Upper lobe of right lung (tissue), 1 donor: ENCODE data around the gene LETM1. TPM values are rescaled to one million over a fixed set of nuclear protein-coding genes. Genes with fewer than 3 reads are reported as not detected.

Experiments
- ATAC-seq: fragments of 200-7000 bp; cut with Tn5 transposase; one replicate; pipeline ENCODE4 v1.9.1; 2020; ENCODE audit warnings: mild to moderate bottlenecking, moderate library complexity
- DNase-seq: peaks from one replicate; pipeline ENCODE4 v3.0.0-alpha.2; 2020
- H3K27ac ChIP-seq: fragments of 200-600 bp; one replicate; pipeline ENCODE4 v1.8.0; 2022
- H3K27me3 ChIP-seq: fragments of 200-600 bp; one replicate; pipeline ENCODE4 v1.8.0; 2022; ENCODE audit warnings: mild to moderate bottlenecking
- H3K36me3 ChIP-seq: fragments of 200-600 bp; one replicate; pipeline ENCODE4 v1.8.0; 2022
- H3K4me1 ChIP-seq: fragments of 200-600 bp; one replicate; pipeline ENCODE4 v1.8.0; 2022
- H3K4me3 ChIP-seq: fragments of 200-600 bp; one replicate; pipeline ENCODE4 v1.8.0; 2022; ENCODE audit warnings: mild to moderate bottlenecking
- H3K9me3 ChIP-seq: fragments of 200-600 bp; one replicate; pipeline ENCODE4 v1.8.0; 2022
- CTCF ChIP-seq: fragments of 200-600 bp; IDR thresholded peaks from one replicate; pipeline ENCODE4 v1.8.0; 2022; ENCODE audit warnings: antibody characterized with exemption
- intact Hi-C: fragments of 100-400 bp; cut with DNase I; formaldehyde crosslinking; loops from one replicate; pipeline ENCODE4 v1.11.0; 2022
- total RNA-seq: library from RNA; stranded (reverse); fragmentation: NEBNext Ultra II Directional; extraction: Animal tissue kit (Norgen Biotek cat#: 25700); gene quantifications from one replicate; pipeline ENCODE4 v1.2.1, GENCODE V29; 2021
- donor health status: DM: no; HTN: yes; CAD: no; lungs with severe emphysema.

Gene LETM1
- total RNA-seq, 1 donor from 2014 or later = 39.5 TPM

GRCh38 chr4:1863297-1864033, 7.5 kb upstream of the LETM1 start:
- H3K4me1 ChIP-seq = no peaks in the 10 kb centered on the region
- intact Hi-C loops = no loop called here
- H3K27ac ChIP-seq = no peak overlapping the region
- no peak for DNase-seq
- no peaks in the 10 kb centered on the region for H3K36me3 ChIP-seq
- TF ChIP-seq CTCF = no peak
- ATAC-seq = no peak
- no peak overlapping the region for H3K4me3 ChIP-seq
- H3K9me3 ChIP-seq = no peaks in the 10 kb centered on the region
- peaks cover 8% of the 10 kb centered on the region for H3K27me3 ChIP-seq

GRCh38 chr4:1862961-1863296, 7.0 kb upstream of the LETM1 start:
- ATAC-seq (no peak), DNase-seq (no peak)
- Histone ChIP-seq H3K27me3 (peaks cover 8% of the 10 kb centered on the region), H3K4me1 (no peaks in the 10 kb centered on the region), H3K36me3 (no peaks in the 10 kb centered on the region), H3K9me3 (no peaks in the 10 kb centered on the region), H3K4me3 (no peak overlapping the region), H3K27ac (no peak overlapping the region)
- TF ChIP-seq CTCF = no peak
- intact Hi-C loops = no loop called here

- Histone ChIP-seq H3K36me3 (no peaks in the 10 kb centered on the region), H3K9me3 (no peaks in the 10 kb centered on the region), H3K27me3 (peaks cover 8% of the 10 kb centered on the region), H3K27ac (no peak overlapping the region), H3K4me3 (peak overlapping the region; percentile 29), H3K4me1 (no peaks in the 10 kb centered on the region)
- intact Hi-C loops = no loop called here
- no peak for TF ChIP-seq CTCF
- no peak for DNase-seq
- ATAC-seq = peak; percentile 26
These were observed 6.3 kb upstream of the LETM1 start for GRCh38 chr4:1862055-1862911.

- H3K27ac ChIP-seq = no peak overlapping the region
These were observed 3.4 kb upstream of the LETM1 start for GRCh38 chr4:1859389-1859753.

GRCh38 chr4:1857931-1858330, 2.0 kb upstream of the LETM1 start:
- DNase-seq (no peak), ATAC-seq (no peak)
- intact Hi-C loops = no loop called here
- H3K4me3 ChIP-seq = no peak overlapping the region
- H3K27ac ChIP-seq = no peak overlapping the region
- peaks cover 8% of the 10 kb centered on the region for H3K27me3 ChIP-seq
- no peak for TF ChIP-seq CTCF
- no peaks in the 10 kb centered on the region for H3K36me3 ChIP-seq
- H3K4me1 ChIP-seq = peaks cover 8% of the 10 kb centered on the region
- H3K9me3 ChIP-seq = no peaks in the 10 kb centered on the region

More at GRCh38 chr4:1859389-1859753, 3.4 kb upstream of the LETM1 start:
- DNase-seq = no peak
- Histone ChIP-seq H3K27me3 (peaks cover 8% of the 10 kb centered on the region), H3K4me3 (no peak overlapping the region), H3K36me3 (no peaks in the 10 kb centered on the region), H3K4me1 (peaks cover 8% of the 10 kb centered on the region), H3K9me3 (no peaks in the 10 kb centered on the region)
- no peak for TF ChIP-seq CTCF
- no peak for ATAC-seq
- intact Hi-C loops = no loop called here
